HCT116 (cell line): Measurements from ENCODE around the gene PTPRF. TPM values are rescaled to one million over a fixed set of nuclear protein-coding genes. Genes with fewer than 3 reads are reported as not detected.

ENCODE experiments used
- ATAC-seq: fragments of 200-7000 bp; cut with Tn5 transposase; 2 replicates; pipeline ENCODE4 v1.9.1; 2020; ENCODE audit warnings: mild to moderate bottlenecking, moderate library complexity
- BruUV-seq: library from RNA; stranded (reverse); fragments of 400-500 nt; replicated peaks from 2 replicates; lab custom pipeline; 2021; lab: Mats Ljungman, UMichigan
- CTCF ChIA-PET: fragments of 300-600 bp; sonication (Branson Sonifier 250); formaldehyde crosslinking; loops from one replicate; lab custom pipeline; 2021; ENCODE audit warnings: antibody characterized with exemption; lab: Charles Lee
- POLR2A ChIA-PET: fragments of 300-600, 350-600 bp; sonication (Branson Sonifier 250); formaldehyde crosslinking; loops from one replicate; lab custom pipeline; 2021; ENCODE audit warnings: antibody characterized with exemption; lab: Charles Lee
- RAD21 ChIA-PET, 2 experiments: fragments of 300-600 bp; sonication (Branson Sonifier 250); formaldehyde crosslinking; loops; one replicate each; lab custom pipeline; 2023; ENCODE audit warnings: low total read pairs in 2 of 2; ENCODE audit not compliant: uncharacterized antibody in 2 of 2, unreplicated experiment in 2 of 2, low non-redundant PET in 1 of 2; lab: Charles Lee
- DNase-seq: peaks from one replicate; pipeline ENCODE4 v3.0.0-alpha.2; 2010; ENCODE audit warnings: low read depth, low spot score
- H2AFZ ChIP-seq: fragments of 200-600 bp; shearing (Covaris generic), sonication (generic); 2 replicates; pipeline ENCODE4 v1.6.1; 2017; ENCODE audit warnings: low read depth, mixed run types, mixed read lengths, antibody characterized with exemption, low read length; ENCODE audit not compliant: poor library complexity, severe bottlenecking
- H3K27ac ChIP-seq: 2 replicates; pipeline ENCODE4 v1.5.1; 2012; ENCODE audit warnings: low read depth, low read length
- H3K27me3 ChIP-seq: fragments of 200-600 bp; sonication (generic); 2 replicates; pipeline ENCODE4 v1.6.1; 2016; ENCODE audit warnings: mixed run types, low read length, mixed read lengths; ENCODE audit not compliant: insufficient read depth
- H3K36me3 ChIP-seq, 2 experiments: fragments of 200-500 bp in 1 of 2; fragments of 200-600 bp in 1 of 2; sonication (Bioruptor generic) in 1 of 2; sonication (generic) in 1 of 2; 2 replicates each; pipeline versions ENCODE4 v1.5.1 to v1.6.1; 2014 to 2016; ENCODE audit warnings: low read length in 2 of 2, inconsistent platforms in 1 of 2, mixed read lengths in 1 of 2, mixed run types in 1 of 2; ENCODE audit not compliant: insufficient read depth in 2 of 2, control insufficient read depth in 1 of 2
- H3K4me1 ChIP-seq, 2 experiments: fragments of 200-600 bp in 1 of 2; sonication (generic) in 1 of 2; 2 replicates each; pipeline versions ENCODE4 v1.5.1 to v1.6.1; 2012 to 2017; ENCODE audit warnings: low read length in 2 of 2, inconsistent platforms in 1 of 2, mild to moderate bottlenecking in 1 of 2, mixed read lengths in 1 of 2, mixed run types in 1 of 2, moderate library complexity in 1 of 2; ENCODE audit not compliant: insufficient read depth in 2 of 2, control insufficient read depth in 1 of 2
- H3K4me2 ChIP-seq: fragments of 200-600 bp; sonication (generic); 2 replicates; pipeline ENCODE4 v1.6.1; 2017; ENCODE audit warnings: mixed run types, low read length, mixed read lengths
- H3K4me3 ChIP-seq, 2 experiments: fragments of 200-600 bp in 1 of 2; sonication (generic) in 1 of 2; replicated peaks in 1 of 2; 2 replicates each; pipeline ENCODE4 v1.5.1; 2011 to 2016; ENCODE audit warnings: low read length in 2 of 2, control low read depth in 1 of 2, low read depth in 1 of 2, mild to moderate bottlenecking in 1 of 2, mixed read lengths in 1 of 2, mixed run types in 1 of 2
- H3K79me2 ChIP-seq: fragments of 200-600 bp; sonication (generic); 2 replicates; pipeline ENCODE4 v1.6.1; 2017; ENCODE audit warnings: mild to moderate bottlenecking, mixed run types, low read length, moderate library complexity, mixed read lengths; ENCODE audit not compliant: insufficient read depth
- H3K9ac ChIP-seq: fragments of 200-600 bp; sonication (generic); 2 replicates; pipeline ENCODE4 v1.6.1; 2016; ENCODE audit warnings: low read length, mixed read lengths
- H3K9me2 ChIP-seq: fragments of 200-600 bp; sonication (generic), shearing (Covaris generic); 2 replicates; pipeline ENCODE4 v1.6.1; 2017; ENCODE audit warnings: mixed run types, mild to moderate bottlenecking, moderate library complexity; ENCODE audit not compliant: insufficient read depth
- H3K9me3 ChIP-seq, 2 experiments: fragments of 200-500 bp in 1 of 2; fragments of 200-600 bp in 1 of 2; sonication (Bioruptor generic) in 1 of 2; sonication (generic) in 1 of 2; 2 replicates each; pipeline ENCODE4 v1.6.1; 2014 to 2017; ENCODE audit warnings: low read length in 2 of 2, mixed read lengths in 2 of 2, inconsistent platforms in 1 of 2, low read depth in 1 of 2, mild to moderate bottlenecking in 1 of 2, mixed run types in 1 of 2, moderate library complexity in 1 of 2; ENCODE audit not compliant: control insufficient read depth in 1 of 2, insufficient read depth in 1 of 2
- H4K20me1 ChIP-seq: fragments of 200-600 bp; sonication (generic), shearing (Covaris generic); 2 replicates; pipeline ENCODE4 v1.6.1; 2017; ENCODE audit warnings: mixed run types, mild to moderate bottlenecking, moderate library complexity; ENCODE audit not compliant: insufficient read depth
- ELF1 ChIP-seq: IDR thresholded peaks from 2 replicates; pipeline ENCODE4 v1.6.1; 2012; ENCODE audit warnings: low read depth, borderline replicate concordance
- EZH2phosphoT487 ChIP-seq: fragments of 200-600 bp; IDR thresholded peaks from 2 replicates; pipeline ENCODE4 v1.6.1; 2018; ENCODE audit warnings: antibody characterized with exemption, borderline replicate concordance
- MAX ChIP-seq: IDR thresholded peaks from 2 replicates; pipeline ENCODE4 v1.6.1; 2012
- POLR2A ChIP-seq: IDR thresholded peaks from 2 replicates; pipeline ENCODE4 v1.7.0; 2011; ENCODE audit warnings: borderline replicate concordance; ENCODE audit not compliant: insufficient read depth, insufficient read length; ENCODE audit errors: extremely low read depth
- POLR2AphosphoS5 ChIP-seq: IDR thresholded peaks from 2 replicates; pipeline ENCODE4 v1.6.1; 2011; ENCODE audit warnings: mild to moderate bottlenecking, low read depth, low read length, moderate library complexity
- RAD21 ChIP-seq: IDR thresholded peaks from 2 replicates; pipeline ENCODE4 v1.6.1; 2012; ENCODE audit warnings: low read depth, mild to moderate bottlenecking
- SP1 ChIP-seq: IDR thresholded peaks from 2 replicates; pipeline ENCODE4 v1.6.1; 2012; ENCODE audit warnings: low read depth
- TCF7L2 ChIP-seq: IDR thresholded peaks from 2 replicates; pipeline ENCODE4 v1.7.0; 2011; ENCODE audit warnings: borderline replicate concordance, inconsistent platforms; ENCODE audit not compliant: insufficient read depth, insufficient read length; ENCODE audit errors: extremely low read depth
- ZNF274 ChIP-seq: fragments of 200-500 bp; sonication (Bioruptor generic); IDR thresholded peaks from 2 replicates; pipeline ENCODE4 v1.6.1; 2014; ENCODE audit warnings: mild to moderate bottlenecking, low read depth, low read length, inconsistent platforms
- intact Hi-C: fragments of 100-400 bp; cut with micrococcal nuclease; formaldehyde crosslinking; loops from 2 replicates; pipeline ENCODE4 v1.10.0; 2022
- total RNA-seq: library from RNA; stranded (reverse); gene quantifications from one replicate; pipeline ENCODE4 v1.2.1, GENCODE V29; 2021; ENCODE audit not compliant: unreplicated experiment

Gene PTPRF
- total RNA-seq, 1 experiment from 2014 or later, result 224 TPM

GRCh38 chr1:43507296-43508295 is 23.1 kb upstream of the PTPRF start:
- no peak for TF ChIP-seq SP1
- TF ChIP-seq RAD21, result no peak
- TF ChIP-seq POLR2AphosphoS5, result no peak
- no peak for TF ChIP-seq ELF1
- TF ChIP-seq MAX, result no peak
- TF ChIP-seq TCF7L2, result no peak
- no peak for TF ChIP-seq EZH2phosphoT487
- TF ChIP-seq ZNF274, result no peak
- no peak for TF ChIP-seq POLR2A
- TF ChIP-seq, all 23 proteins: peak for 0
- Histone ChIP-seq H3K9me2 (no peaks in the 10 kb centered on the region), H4K20me1 (no peaks in the 10 kb centered on the region), H3K9me3 (no peaks in the 10 kb centered on the region), H3K36me3 (no peaks in the 10 kb centered on the region), H3K27me3 (no peaks in the 10 kb centered on the region), H3K9ac (no peak overlapping the region), H3K4me2 (no peak overlapping the region), H3K4me3 (no peak overlapping the region), H2AFZ (no peak overlapping the region), H3K4me1 (peaks cover 9 to 23% of the 10 kb centered on the region in 2 experiments; a peak in 3 of 4 replicates), H3K79me2 (no peaks in the 10 kb centered on the region), H3K27ac (no peak overlapping the region)
- POLR2A ChIA-PET, result no interaction called here
- intact Hi-C loops, result no loop called here
- CTCF ChIA-PET, result no interaction called here
- DNase-seq (no peak), ATAC-seq (no peak)
- RAD21 ChIA-PET, result no interaction called here
- no TSS peak for BruUV-seq
